Esophagus squamous epithelium (tissue), 5 donors: ENCODE data around the gene KIFBP. TPM values are rescaled to one million over a fixed set of nuclear protein-coding genes. Genes with fewer than 3 reads are reported as not detected.

ENCODE experiments used
- DNase-seq: peaks from one replicate; lab custom pipeline; 2025; lab: John Stamatoyannopoulos, UW
- H3K27ac ChIP-seq, 4 donors: fragments of 200-600 bp; sonication (generic); one replicate each; pipeline ENCODE4 v1.5.1; 2016 to 2019; ENCODE audit warnings: mild to moderate bottlenecking in 1 of 4
- H3K27me3 ChIP-seq, 4 donors: fragments of 200-600 bp; sonication (generic); 1 replicate in 3 of 4; 2 replicates in 1 of 4; pipeline versions ENCODE4 v1.5.1 to v1.6.0; 2017 to 2021; ENCODE audit warnings: antibody characterized with exemption in 1 of 4
- H3K36me3 ChIP-seq, 3 donors: fragments of 200-600 bp; sonication (generic); one replicate each; pipeline ENCODE4 v1.5.1; 2016 to 2019
- H3K4me1 ChIP-seq, 3 donors: fragments of 200-600 bp; sonication (generic); one replicate each; pipeline ENCODE4 v1.5.1; 2017 to 2019
- H3K4me3 ChIP-seq, 4 donors: fragments of 200-600 bp; sonication (generic); 1 replicate in 3 of 4; 2 replicates in 1 of 4; pipeline ENCODE4 v1.5.1; 2016 to 2019; ENCODE audit warnings: mild to moderate bottlenecking in 2 of 4, moderate library complexity in 1 of 4
- H3K9me3 ChIP-seq, 3 donors: fragments of 200-600 bp; sonication (generic); one replicate each; pipeline ENCODE4 v1.5.1; 2016 to 2019
- POLR2A ChIP-seq, 4 donors: fragments of 450-650 bp; IDR thresholded peaks; one replicate each; pipeline ENCODE4 v1.6.1; 2017; ENCODE audit warnings: antibody characterized with exemption in 4 of 4, mild to moderate bottlenecking in 4 of 4, moderate library complexity in 3 of 4
- WGBS, 2 donors: methylation state at CpG; one replicate each; pipeline ENCODE4 v1.1.5; 2018; 5-methylcytosine and 5-hydroxymethylcytosine counted together
- intact Hi-C: fragments of 100-400 bp; cut with DNase I; formaldehyde crosslinking; loops from one replicate; pipeline ENCODE4 v1.15.0; 2022
- total RNA-seq, 4 donors: library from RNA; depleted of rRNA; stranded (reverse); fragments of >200 nt; gene quantifications; one replicate each; pipeline ENCODE4 v1.1.0, GENCODE V29; 2016
- TF ChIP-seq, protein P1 (sequence below), 6 experiments: fragments of 450-650 bp in 4 of 6; fragments of 200-600 bp in 2 of 6; sonication (generic) in 2 of 6; IDR thresholded peaks; one replicate each; pipeline ENCODE4 v1.5.1; 2016 to 2019; ENCODE audit warnings: antibody characterized with exemption in 6 of 6, mild to moderate bottlenecking in 4 of 6, moderate library complexity in 4 of 6
- donor health status: DM: yes; HTN: yes; CAD: no.

The KIFBP gene
- total RNA-seq, 4 donors from 2014 or later, result 15.5 to 31.0 (median 16.4) TPM

- Histone ChIP-seq H3K9me3 (no peaks in the 10 kb centered on the region), H3K4me3 (peak overlapping the region; percentile 78 to 100 (median 84)), H3K4me1 (peaks cover 0 to 44% (median 17%) of the 10 kb centered on the region in 3 donors), H3K27ac (peak overlapping the region; percentile 91 to 98 (median 94)), H3K36me3 (peaks cover 0 to 33% (median 3%) of the 10 kb centered on the region in 3 donors), H3K27me3 (no peaks in the 10 kb centered on the region)
- 4 to 5% methylated on average over 10 to 16 of the region's 16 CpGs for WGBS, 2 donors
- intact Hi-C loops, result no loop called here
- TF ChIP-seq POLR2A (IDR thresholded peaks at IDR 0.05), result no peak
- TF ChIP-seq, protein P1, sequence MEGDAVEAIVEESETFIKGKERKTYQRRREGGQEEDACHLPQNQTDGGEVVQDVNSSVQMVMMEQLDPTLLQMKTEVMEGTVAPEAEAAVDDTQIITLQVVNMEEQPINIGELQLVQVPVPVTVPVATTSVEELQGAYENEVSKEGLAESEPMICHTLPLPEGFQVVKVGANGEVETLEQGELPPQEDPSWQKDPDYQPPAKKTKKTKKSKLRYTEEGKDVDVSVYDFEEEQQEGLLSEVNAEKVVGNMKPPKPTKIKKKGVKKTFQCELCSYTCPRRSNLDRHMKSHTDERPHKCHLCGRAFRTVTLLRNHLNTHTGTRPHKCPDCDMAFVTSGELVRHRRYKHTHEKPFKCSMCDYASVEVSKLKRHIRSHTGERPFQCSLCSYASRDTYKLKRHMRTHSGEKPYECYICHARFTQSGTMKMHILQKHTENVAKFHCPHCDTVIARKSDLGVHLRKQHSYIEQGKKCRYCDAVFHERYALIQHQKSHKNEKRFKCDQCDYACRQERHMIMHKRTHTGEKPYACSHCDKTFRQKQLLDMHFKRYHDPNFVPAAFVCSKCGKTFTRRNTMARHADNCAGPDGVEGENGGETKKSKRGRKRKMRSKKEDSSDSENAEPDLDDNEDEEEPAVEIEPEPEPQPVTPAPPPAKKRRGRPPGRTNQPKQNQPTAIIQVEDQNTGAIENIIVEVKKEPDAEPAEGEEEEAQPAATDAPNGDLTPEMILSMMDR (IDR thresholded peaks at IDR 0.05), result no peak
- DNase-seq, result no peak
Observed at GRCh38 chr10:68955355-68955831, 33.2 kb upstream of the KIFBP start.

DNA sequence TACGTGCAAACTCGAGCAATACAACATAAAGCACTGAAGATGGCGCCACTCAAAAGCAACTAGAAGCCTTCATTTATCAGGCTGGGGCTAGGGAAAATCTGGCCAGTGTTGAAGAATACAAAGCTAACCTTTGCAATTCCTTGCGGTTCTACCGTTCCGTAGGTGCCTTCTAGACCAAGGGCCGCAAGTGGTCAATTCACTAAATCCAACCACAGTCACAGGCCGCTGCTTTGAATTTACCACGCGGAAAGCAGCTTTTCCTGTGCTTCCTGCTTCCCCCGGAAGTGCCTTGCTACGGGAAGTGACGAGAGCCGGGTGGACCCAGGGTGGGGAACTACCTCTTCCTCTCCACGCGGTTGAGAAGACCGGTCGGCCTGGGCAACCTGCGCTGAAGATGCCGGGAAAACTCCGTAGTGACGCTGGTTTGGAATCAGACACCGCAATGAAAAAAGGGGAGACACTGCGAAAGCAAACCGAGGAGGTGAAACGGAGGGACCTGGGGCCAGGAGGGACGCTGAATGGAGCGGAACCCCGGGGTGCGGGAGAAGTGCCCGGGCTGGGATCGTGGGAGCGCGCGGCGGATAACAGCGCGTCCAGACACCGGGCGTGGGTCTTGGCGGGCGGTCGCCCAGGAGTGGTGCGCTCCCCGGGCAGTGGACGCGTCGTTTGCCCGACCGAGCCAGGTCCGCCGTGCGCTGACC lies 32.6 kb upstream of the KIFBP start, which contains the start of gene DDX21:
TSS of gene DDX21 (plus strand) at position 339 of the 701 bp plus-strand sequence. CDS start at position 395, 56 bp downstream.
- intact Hi-C loops, result no loop called here
- DNase-seq, result peak; percentile 74
- TF ChIP-seq, protein P1 (IDR thresholded peaks at IDR 0.05), result peak; percentile 45 to 68 (median 56)
- peak in 3 of 4 donors; percentile 22 to 76 (median 63) for TF ChIP-seq POLR2A (IDR thresholded peaks at IDR 0.05)
- Histone ChIP-seq H3K27ac (peak within 1 kb of the TSS; percentile 91 to 98 (median 94)), H3K27me3 (no peaks in the 10 kb centered on the region), H3K9me3 (no peaks in the 10 kb centered on the region), H3K36me3 (peaks cover 0 to 33% (median 8%) of the 10 kb centered on the region in 3 donors), H3K4me3 (peak within 1 kb of the TSS; percentile 78 to 100 (median 84)), H3K4me1 (peaks cover 0 to 44% (median 17%) of the 10 kb centered on the region in 3 donors)
- WGBS, 2 donors, result 0% methylated on average over 32 to 48 of the region's 53 CpGs

DNA sequence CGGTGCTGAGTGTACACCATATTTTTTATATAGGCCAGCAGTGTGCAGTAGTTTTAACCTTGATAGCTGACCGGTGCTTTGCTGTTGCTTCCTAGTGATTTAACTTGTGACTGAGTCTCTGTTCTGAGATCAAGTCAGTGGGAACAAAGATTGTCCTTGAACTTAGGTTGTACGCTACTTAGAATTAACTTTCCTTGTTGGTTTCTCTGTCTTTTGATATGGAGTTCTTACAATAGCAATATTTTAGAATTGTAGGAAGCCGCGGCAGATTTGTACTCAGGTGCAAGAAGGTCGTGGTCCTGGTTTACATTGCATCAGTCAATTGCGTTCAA lies 31.4 kb upstream of the KIFBP start:
- no peaks in the 10 kb centered on the region for H3K27me3 ChIP-seq
- peaks cover 0 to 44% (median 17%) of the 10 kb centered on the region in 3 donors for H3K4me1 ChIP-seq
- TF ChIP-seq, protein P1 (IDR thresholded peaks at IDR 0.05), result no peak
- no peak for TF ChIP-seq POLR2A (IDR thresholded peaks at IDR 0.05)
- peak overlapping the region; percentile 78 to 100 (median 84) for H3K4me3 ChIP-seq
- H3K27ac ChIP-seq, result peak overlapping the region; percentile 91 to 98 (median 94)
- no peak for DNase-seq
- WGBS, 2 donors, result 27 to 50% methylated on average over 7 of the region's 7 CpGs
- H3K36me3 ChIP-seq, result peaks cover 0 to 34% (median 13%) of the 10 kb centered on the region in 3 donors
- intact Hi-C loops, result no loop called here
- no peaks in the 10 kb centered on the region for H3K9me3 ChIP-seq

GRCh38 chr10:68957654-68958053 lies 30.9 kb upstream of the KIFBP start:
- TF ChIP-seq, protein P1 (IDR thresholded peaks at IDR 0.05), result peak in 1 of 6 experiments; percentile 13
- TF ChIP-seq POLR2A (IDR thresholded peaks at IDR 0.05), result no peak
- Histone ChIP-seq H3K4me1 (peaks cover 0 to 44% (median 17%) of the 10 kb centered on the region in 3 donors), H3K9me3 (no peaks in the 10 kb centered on the region), H3K27ac (peak overlapping the region; percentile 91 to 98 (median 94)), H3K36me3 (peaks cover 0 to 36% (median 16%) of the 10 kb centered on the region in 3 donors), H3K27me3 (no peaks in the 10 kb centered on the region), H3K4me3 (peak overlapping the region; percentile 78 to 100 (median 84))
- intact Hi-C loops, result no loop called here
- no peak for DNase-seq
- WGBS, 2 donors, result 41 to 53% methylated on average over 3 of the region's 3 CpGs
